Endothelial cell of hepatic sinusoid (primary cell): Measurements from ENCODE around the gene LIMS1.
"Not testable (repeated sequence)": the region's sequence is repeated elsewhere in the genome, so short reads cannot be mapped to it uniquely, and the experiment has no call there.

Source experiments
- in situ Hi-C: cut with HindIII; loops from 2 replicates; pipeline ENCODE4 v1.10.0; 2017; ENCODE audit warnings: low sequenced_read_pairs

Gene LIMS1

GRCh38 chr2:108533832-108534583, at the start of gene LIMS1:
Gene LIMS1 (plus strand): TSS chr2:108534470. CDS start chr2:108534563, 93 bp downstream.
- in situ Hi-C loops, result no loop called here

GRCh38 chr2:108485253-108485652, 49.0 kb upstream of the LIMS1 start:
- in situ Hi-C loops, result no loop called here

GRCh38 chr2:108490506-108491122, 43.7 kb upstream of the LIMS1 start:
- in situ Hi-C loops, result no loop called here

GRCh38 chr2:108491848-108492247, 42.4 kb upstream of the LIMS1 start:
- in situ Hi-C loops, result no loop called here

GRCh38 chr2:108492364-108492763, 41.9 kb upstream of the LIMS1 start:
- in situ Hi-C loops, result no loop called here

- in situ Hi-C loops, result not testable (repeated sequence)
Measured at GRCh38 chr2:108496167-108496566, 38.1 kb upstream of the LIMS1 start.

GRCh38 chr2:108507620-108508019, 26.6 kb upstream of the LIMS1 start:
- in situ Hi-C loops, result not testable (repeated sequence)

- in situ Hi-C loops, result not testable (repeated sequence)
Measured at GRCh38 chr2:108512431-108512830, 21.8 kb upstream of the LIMS1 start.

- in situ Hi-C loops, result not testable (repeated sequence)
Measured at GRCh38 chr2:108514478-108514877, 19.8 kb upstream of the LIMS1 start.

- in situ Hi-C loops, result not testable (repeated sequence)
Measured at GRCh38 chr2:108524688-108525087, 9.6 kb upstream of the LIMS1 start.

- in situ Hi-C loops, result not testable (repeated sequence)
Measured at GRCh38 chr2:108525258-108525657, 9.0 kb upstream of the LIMS1 start.

- in situ Hi-C loops, result no loop called here
Measured at GRCh38 chr2:108531674-108532055, 2.6 kb upstream of the LIMS1 start.

GRCh38 chr2:108534584-108535356, 500 bp downstream of the LIMS1 start:
- in situ Hi-C loops, result no loop called here

GRCh38 chr2:108535357-108535631, 1.0 kb downstream of the LIMS1 start:
- in situ Hi-C loops, result no loop called here

GRCh38 chr2:108536133-108536780, 2.0 kb downstream of the LIMS1 start:
- in situ Hi-C loops, result no loop called here

- in situ Hi-C loops, result no loop called here
Measured at GRCh38 chr2:108536911-108537310, 2.6 kb downstream of the LIMS1 start.

- in situ Hi-C loops, result no loop called here
Measured at GRCh38 chr2:108538000-108538625, 3.8 kb downstream of the LIMS1 start.

GRCh38 chr2:108541451-108541850, 7.2 kb downstream of the LIMS1 start:
- in situ Hi-C loops, result no loop called here

- in situ Hi-C loops, result no loop called here
Measured at GRCh38 chr2:108542071-108542470, 7.8 kb downstream of the LIMS1 start.

- in situ Hi-C loops, result no loop called here
Measured at GRCh38 chr2:108547606-108548005, 13.3 kb downstream of the LIMS1 start.
